ENCODE results near the gene SFN. TPM values are rescaled to one million over a fixed set of nuclear protein-coding genes. Genes with fewer than 3 reads are reported as not detected.

SFN gene
- total RNA-seq: 0.52 TPM

DNA sequence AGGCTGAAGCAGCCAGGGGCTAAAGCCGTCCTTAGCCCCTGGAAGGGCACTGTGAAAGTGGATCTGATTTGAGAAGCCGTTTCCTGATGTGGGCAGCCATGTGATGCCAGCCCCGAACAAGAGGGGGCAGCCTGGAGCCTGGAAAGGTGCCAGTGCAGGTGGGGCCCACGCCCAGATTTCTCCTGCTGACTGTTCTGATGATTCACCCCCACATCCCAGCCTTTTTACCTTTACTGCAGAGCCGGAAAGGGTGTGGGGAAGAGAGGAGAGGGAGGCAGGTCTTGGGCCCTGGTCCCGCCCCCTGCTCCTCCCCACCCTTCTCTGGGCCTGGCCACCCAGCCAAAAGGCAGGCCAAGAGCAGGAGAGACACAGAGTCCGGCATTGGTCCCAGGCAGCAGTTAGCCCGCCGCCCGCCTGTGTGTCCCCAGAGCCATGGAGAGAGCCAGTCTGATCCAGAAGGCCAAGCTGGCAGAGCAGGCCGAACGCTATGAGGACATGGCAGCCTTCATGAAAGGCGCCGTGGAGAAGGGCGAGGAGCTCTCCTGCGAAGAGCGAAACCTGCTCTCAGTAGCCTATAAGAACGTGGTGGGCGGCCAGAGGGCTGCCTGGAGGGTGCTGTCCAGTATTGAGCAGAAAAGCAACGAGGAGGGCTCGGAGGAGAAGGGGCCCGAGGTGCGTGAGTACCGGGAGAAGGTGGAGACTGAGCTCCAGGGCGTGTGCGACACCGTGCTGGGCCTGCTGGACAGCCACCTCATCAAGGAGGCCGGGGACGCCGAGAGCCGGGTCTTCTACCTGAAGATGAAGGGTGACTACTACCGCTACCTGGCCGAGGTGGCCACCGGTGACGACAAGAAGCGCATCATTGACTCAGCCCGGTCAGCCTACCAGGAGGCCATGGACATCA is at the start of gene SFN:
Gene SFN, plus strand, starts transcription at position 369 of the 904 bp plus-strand sequence. Its CDS starts 64 bp downstream, at position 433.
- H3K9me3 ChIP-seq (ENCODE audit: low read depth, low read length): no peaks in the 10 kb centered on the region
- no peak within 1 kb of the TSS for H3K4me3 ChIP-seq (ENCODE audit: low read length)
- H3K4me1 ChIP-seq (ENCODE audit: insufficient read depth, low read length): peaks cover 15% of the 10 kb centered on the region
- no peaks in the 10 kb centered on the region for H3K27me3 ChIP-seq (ENCODE audit: insufficient read depth, low read length)

DNA sequence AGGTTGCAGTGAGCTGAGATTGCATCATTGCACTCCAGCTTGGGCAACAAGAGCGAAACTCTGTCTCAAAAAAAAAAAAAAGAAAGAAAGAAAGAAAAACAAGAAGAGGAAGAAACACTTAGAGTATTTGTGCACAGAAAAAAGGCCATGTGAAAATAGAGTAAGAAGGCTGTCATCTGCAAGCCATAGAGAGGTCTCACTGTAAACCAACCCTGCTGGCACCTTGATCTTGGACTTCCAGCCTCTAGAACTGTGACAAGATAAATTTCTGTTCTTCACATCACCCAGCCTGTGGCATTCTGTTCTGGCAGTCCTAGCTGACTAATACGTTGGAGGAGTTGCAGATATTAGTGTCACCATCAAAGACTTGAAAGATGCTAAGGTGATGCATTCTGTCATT is 48.6 kb upstream of the SFN start:
- Histone ChIP-seq H3K4me1 (ENCODE audit: insufficient read depth, low read length) (peaks cover 51% of the 10 kb centered on the region), H3K4me3 (ENCODE audit: low read length) (no peak overlapping the region), H3K9me3 (ENCODE audit: low read depth, low read length) (no peaks in the 10 kb centered on the region), H3K27me3 (ENCODE audit: insufficient read depth, low read length) (no peaks in the 10 kb centered on the region)

DNA sequence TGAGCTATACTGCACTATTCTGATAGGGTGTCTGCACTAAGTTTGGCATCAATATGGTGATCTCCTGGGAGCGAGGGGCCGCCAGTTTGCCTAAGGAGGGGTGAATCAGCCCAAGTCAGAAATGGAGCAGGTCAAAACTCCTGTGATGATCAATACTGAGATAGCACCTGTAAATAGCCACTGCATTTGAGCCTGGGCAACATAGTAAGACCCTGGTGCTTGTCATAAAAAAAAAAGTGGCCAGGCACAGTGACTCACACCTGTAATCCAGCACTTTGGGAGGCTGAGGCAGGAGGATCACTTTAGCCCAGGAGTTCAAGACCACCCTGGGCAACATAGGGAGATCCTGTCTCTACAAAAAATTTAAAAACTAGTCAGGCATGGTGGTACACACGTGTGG is 48.1 kb upstream of the SFN start:
- Histone ChIP-seq H3K27me3 (ENCODE audit: insufficient read depth, low read length) (no peaks in the 10 kb centered on the region), H3K4me3 (ENCODE audit: low read length) (no peak overlapping the region), H3K9me3 (ENCODE audit: low read depth, low read length) (no peaks in the 10 kb centered on the region), H3K4me1 (ENCODE audit: insufficient read depth, low read length) (peaks cover 50% of the 10 kb centered on the region)

DNA sequence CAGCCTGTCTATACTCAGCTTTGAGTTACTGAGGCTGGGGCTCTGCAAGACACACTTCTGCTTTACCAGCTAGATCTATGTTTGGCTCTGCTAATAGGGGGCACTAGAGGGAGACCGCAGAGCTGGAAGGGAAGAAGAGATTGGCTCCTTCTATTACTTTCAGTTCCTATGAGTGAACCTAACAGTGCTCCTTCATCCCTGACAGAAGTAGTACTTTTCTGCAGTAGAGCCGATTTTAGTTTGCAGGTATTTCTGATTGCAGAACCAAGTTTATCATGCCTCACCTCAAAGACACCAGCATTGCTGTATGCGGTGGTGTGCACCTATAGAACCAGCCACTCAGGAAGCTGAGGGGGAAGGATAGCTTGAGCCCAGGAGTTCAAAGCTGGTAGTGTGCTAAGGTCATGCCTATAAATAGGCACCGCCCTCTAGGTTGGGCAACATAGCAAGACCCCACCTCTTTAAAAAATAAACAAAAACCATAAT is 42.1 kb upstream of the SFN start:
- Histone ChIP-seq H3K9me3 (ENCODE audit: low read depth, low read length) (no peaks in the 10 kb centered on the region), H3K4me3 (ENCODE audit: low read length) (no peak overlapping the region), H3K4me1 (ENCODE audit: insufficient read depth, low read length) (peaks cover 36% of the 10 kb centered on the region), H3K27me3 (ENCODE audit: insufficient read depth, low read length) (no peaks in the 10 kb centered on the region)

DNA sequence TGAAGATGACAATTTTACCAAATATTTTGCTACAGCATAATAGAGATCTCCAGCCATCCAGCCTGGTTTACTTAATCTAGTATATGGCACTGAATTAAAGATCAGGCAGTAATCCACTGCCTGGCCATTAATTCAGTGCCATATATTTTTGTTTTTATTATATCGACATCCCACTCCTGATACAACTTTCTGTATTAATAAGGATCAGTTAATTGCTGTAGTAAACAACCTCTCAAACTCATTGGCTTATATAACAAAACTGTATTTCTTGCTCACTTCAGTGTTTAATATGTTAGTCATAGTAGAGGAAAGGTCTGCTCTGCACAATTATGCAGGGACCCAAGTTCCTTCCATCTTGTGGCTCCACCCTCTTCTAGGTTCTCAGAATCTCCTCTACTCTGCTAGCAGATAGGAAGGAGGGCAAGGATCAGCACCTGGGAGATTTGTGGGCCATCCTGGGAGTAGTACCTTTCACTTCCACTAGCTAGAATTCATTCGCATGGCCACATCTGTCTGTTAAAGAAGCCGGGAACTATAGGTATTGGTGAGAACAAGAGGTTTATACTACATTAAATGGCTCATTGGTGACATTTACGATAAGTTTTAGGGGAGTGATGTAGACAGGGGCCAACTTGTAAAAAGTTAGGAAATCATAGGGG is 40.1 kb upstream of the SFN start:
- Histone ChIP-seq H3K27me3 (ENCODE audit: insufficient read depth, low read length) (no peaks in the 10 kb centered on the region), H3K4me3 (ENCODE audit: low read length) (no peak overlapping the region), H3K4me1 (ENCODE audit: insufficient read depth, low read length) (peaks cover 42% of the 10 kb centered on the region), H3K9me3 (ENCODE audit: low read depth, low read length) (no peaks in the 10 kb centered on the region)

DNA sequence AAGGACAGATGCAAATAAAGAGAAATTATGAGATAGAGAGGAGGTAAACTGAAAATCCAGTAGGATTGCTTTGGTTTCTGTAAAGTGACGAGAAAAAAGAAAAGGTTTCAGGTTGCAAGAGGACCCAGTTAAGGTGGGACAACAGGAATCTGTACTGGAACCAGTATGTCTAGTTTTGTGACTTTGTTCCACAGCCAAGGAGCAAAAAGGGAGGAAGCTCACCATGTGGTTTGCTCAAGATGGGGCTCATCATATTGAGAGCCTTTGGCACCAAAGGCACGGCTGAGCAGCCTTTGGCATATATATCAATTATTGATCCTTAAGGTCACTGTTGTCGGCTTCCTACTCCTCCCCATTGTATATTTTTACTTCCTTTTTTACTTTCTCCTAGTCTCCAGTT is 38.2 kb upstream of the SFN start:
- no peak overlapping the region for H3K4me3 ChIP-seq (ENCODE audit: low read length)
- no peaks in the 10 kb centered on the region for H3K27me3 ChIP-seq (ENCODE audit: insufficient read depth, low read length)
- no peaks in the 10 kb centered on the region for H3K9me3 ChIP-seq (ENCODE audit: low read depth, low read length)
- peaks cover 60% of the 10 kb centered on the region for H3K4me1 ChIP-seq (ENCODE audit: insufficient read depth, low read length)

DNA sequence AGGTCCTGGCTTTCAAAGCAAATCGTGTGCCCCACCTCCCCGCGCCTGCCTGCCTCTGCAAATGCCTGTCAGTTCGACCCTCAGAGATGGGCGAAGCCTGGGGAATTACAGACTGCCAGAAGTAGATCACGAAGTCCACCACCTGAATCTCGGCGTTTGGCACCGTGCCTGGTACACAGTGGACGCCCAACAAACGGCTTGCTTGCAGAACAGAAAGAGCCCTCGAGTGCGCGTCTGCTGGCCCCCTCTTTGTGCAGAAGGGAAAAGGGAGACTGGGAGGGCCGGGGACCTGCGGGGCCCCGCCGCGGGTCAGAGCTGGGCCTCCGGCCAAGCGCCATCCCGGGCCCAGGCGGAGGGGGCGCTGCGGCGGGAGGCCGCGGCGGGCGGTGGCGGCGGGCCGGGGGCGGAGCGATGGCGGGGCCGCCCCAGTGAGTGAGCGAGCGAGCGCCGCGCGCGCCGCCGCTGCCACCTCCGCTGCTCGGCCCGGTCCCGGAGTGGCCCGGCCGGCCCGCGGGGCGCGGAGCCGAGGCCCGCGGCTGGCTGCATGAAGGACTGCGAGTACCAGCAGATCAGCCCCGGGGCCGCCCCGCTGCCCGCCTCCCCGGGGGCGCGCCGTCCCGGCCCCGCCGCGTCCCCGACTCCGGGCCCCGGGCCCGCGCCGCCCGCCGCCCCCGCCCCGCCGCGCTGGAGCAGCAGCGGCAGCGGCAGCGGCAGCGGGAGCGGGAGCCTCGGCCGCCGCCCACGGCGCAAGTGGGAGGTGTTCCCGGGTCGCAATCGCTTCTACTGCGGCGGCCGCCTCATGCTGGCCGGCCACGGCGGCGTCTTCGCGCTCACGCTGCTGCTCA is 36.5 kb upstream of the SFN start, which contains the start of gene ZDHHC18:
Gene ZDHHC18, plus strand, starts transcription at position 428 of the 845 bp plus-strand sequence. Its CDS starts 117 bp downstream, at position 545.
- Histone ChIP-seq H3K4me1 (ENCODE audit: insufficient read depth, low read length) (peaks cover 52% of the 10 kb centered on the region), H3K27me3 (ENCODE audit: insufficient read depth, low read length) (no peaks in the 10 kb centered on the region), H3K4me3 (ENCODE audit: low read length) (peak within 1 kb of the TSS; percentile 49), H3K9me3 (ENCODE audit: low read depth, low read length) (no peaks in the 10 kb centered on the region)

DNA sequence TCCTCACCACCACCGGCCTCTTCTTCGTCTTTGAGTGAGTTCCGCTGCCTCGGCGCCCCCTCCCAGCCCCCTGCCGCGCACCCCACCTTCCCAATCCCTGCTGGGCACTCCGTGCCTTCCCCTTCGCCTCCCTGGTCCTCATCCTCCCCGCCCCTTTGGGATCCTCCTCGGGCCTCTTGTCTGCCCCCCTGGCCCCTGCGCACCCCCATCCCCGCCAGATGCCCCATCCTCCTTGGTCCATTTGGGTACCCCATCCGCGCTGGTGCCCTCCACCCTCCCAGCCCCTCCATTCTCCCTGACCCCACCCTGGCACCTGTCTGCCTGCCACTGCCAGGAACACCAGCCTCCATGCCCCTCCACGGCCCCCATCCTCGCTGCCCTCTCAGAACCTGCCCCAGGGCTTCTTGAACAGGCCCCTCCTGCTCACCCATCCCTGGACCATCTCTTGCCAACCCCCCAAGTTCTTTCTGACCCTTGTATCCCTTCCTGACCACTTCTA is 35.8 kb upstream of the SFN start:
- Histone ChIP-seq H3K27me3 (ENCODE audit: insufficient read depth, low read length) (no peaks in the 10 kb centered on the region), H3K4me1 (ENCODE audit: insufficient read depth, low read length) (peaks cover 53% of the 10 kb centered on the region), H3K4me3 (ENCODE audit: low read length) (peak overlapping the region; percentile 49), H3K9me3 (ENCODE audit: low read depth, low read length) (no peaks in the 10 kb centered on the region)

DNA sequence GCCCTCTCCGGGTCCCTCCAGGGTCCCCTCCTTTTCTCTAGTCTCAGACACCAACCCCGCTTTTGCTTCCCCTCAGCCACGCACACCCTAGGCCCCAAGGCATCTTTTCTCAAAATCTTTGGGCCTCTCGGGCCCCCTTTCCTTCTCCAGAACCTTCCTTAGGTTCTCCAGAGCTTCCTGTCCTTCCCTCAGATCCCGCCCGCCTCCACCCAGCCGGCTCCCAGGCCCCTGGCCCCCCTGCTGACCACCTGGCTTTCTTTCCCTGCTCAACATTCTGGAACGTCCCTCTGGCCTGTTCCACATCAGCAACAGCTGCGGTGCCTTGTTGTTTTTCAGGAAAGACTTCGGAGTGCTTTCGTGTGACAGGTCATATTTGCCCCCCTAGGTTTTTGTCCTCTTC is 35.3 kb upstream of the SFN start:
- Histone ChIP-seq H3K27me3 (ENCODE audit: insufficient read depth, low read length) (no peaks in the 10 kb centered on the region), H3K4me3 (ENCODE audit: low read length) (peak overlapping the region; percentile 49), H3K9me3 (ENCODE audit: low read depth, low read length) (no peaks in the 10 kb centered on the region), H3K4me1 (ENCODE audit: insufficient read depth, low read length) (peaks cover 58% of the 10 kb centered on the region)

DNA sequence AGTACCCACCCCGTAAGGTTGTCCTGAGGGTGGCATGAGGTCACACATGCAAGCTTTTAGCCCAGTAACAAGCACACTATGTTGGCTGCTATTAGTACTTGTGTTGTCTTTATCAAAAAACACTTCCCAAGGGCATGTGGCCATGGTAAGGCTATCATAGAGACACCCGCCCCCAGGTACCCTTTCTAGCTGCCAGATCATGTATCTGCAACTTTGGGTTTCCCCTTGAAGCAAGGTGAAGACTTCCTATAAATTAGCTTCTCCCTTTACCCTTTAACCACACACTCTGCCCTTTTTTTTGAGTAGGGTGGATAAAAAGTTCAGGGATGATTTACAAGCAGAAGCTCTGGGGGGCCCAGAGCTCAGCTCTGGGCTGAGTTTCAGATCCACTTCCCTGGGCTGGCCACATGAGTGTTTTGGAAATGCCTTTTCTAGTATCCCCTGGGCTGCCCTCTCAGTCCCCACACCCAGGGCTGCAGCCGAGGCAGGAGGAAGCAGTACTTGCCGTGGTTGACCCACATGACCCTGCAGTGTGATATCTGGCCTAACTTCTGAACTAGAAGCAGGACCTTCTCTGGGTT is 34.4 kb upstream of the SFN start:
- Histone ChIP-seq H3K9me3 (ENCODE audit: low read depth, low read length) (no peaks in the 10 kb centered on the region), H3K27me3 (ENCODE audit: insufficient read depth, low read length) (no peaks in the 10 kb centered on the region), H3K4me3 (ENCODE audit: low read length) (peak overlapping the region; percentile 23), H3K4me1 (ENCODE audit: insufficient read depth, low read length) (peaks cover 66% of the 10 kb centered on the region)

DNA sequence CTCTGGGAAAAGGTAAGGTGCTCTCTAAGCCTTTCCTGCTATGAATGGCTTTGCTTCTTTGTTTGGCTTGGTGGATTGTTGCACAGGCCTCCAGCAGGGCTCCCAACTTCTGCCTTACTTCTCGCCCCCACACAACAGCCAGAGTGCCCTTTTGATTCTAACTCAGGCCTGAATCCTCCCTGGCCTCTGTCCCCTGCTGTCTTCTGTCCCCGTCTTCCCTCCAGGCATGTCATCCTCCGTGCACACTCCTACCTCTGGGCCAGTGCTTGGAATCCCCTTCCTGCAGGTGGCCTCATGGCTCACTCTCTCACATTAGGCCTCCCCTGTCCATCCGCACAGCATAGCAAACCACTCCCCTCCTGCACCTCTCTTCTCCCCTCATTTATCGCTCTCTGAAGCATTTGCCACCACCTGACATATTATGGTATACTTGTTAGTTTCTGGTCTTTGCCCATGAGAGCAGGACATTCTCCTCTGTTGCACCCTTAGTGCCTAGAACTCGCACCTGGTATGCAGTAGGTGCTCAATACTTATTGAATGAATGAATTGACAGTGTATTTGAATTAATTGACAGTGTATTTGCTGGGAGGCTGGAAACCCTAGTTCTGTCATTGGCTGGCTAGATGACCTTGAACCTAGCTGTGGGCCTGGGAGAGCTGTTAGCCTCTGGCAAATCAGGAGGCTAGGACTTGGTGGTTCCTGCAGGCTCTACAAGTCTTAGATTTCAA is 33.6 kb upstream of the SFN start:
- Histone ChIP-seq H3K4me1 (ENCODE audit: insufficient read depth, low read length) (peaks cover 75% of the 10 kb centered on the region), H3K4me3 (ENCODE audit: low read length) (peak overlapping the region; percentile 23), H3K9me3 (ENCODE audit: low read depth, low read length) (no peaks in the 10 kb centered on the region), H3K27me3 (ENCODE audit: insufficient read depth, low read length) (no peaks in the 10 kb centered on the region)

DNA sequence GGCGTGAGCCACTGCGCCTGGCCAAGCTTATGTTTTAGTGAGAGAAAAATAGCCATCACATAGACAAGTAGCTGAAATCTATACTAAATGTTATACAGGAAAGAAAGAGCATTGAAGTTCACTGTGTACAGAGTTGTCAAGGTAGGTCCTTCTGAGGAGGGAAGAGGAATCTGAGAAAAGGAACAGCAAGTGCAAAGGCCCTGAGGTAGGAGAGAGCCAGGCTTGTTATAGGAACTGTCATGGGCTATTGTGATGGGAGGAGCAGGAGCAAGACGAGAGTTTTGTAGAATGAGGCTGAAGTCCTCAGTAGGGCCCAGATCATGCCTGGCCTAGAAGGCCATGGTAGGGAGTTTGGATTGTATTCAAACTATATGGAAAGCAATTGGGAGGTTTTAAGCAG is 31.9 kb upstream of the SFN start:
- no peaks in the 10 kb centered on the region for H3K27me3 ChIP-seq (ENCODE audit: insufficient read depth, low read length)
- H3K4me3 ChIP-seq (ENCODE audit: low read length): no peak overlapping the region
- peaks cover 71% of the 10 kb centered on the region for H3K4me1 ChIP-seq (ENCODE audit: insufficient read depth, low read length)
- H3K9me3 ChIP-seq (ENCODE audit: low read depth, low read length): no peaks in the 10 kb centered on the region

DNA sequence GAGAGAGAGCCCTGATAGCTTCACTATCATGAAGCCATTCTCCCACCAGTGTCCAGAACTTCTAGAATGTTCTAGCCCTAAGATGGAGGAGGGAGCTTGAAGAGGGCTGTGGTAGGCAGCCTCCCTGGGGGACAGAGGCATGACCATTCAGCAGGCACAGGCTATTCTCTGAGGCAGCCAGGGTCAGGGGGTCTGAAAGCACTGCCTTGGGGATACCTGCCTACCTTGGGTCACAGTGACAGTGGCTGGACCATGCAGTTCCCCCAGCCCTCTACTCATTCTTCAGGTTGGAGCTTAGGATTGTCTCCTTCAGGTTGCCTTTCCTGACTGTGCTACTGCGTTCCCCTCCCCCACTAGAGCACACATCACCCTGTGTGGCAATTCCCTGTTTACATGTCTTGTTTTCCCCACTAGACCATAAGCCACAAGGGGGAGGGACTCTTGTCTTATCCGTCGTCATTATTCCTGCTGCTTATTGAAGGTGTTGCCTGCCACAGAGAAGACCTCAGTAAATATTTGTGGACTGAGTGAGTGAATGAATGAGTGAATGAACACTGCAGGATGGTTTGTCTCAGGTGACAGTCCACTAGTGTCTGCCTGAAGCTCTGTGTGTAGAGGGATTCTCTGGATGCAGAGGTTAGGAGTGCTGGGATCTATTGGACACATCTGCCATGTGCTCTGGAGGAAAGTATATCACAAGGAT is 31.3 kb upstream of the SFN start:
- Histone ChIP-seq H3K4me3 (ENCODE audit: low read length) (no peak overlapping the region), H3K4me1 (ENCODE audit: insufficient read depth, low read length) (peaks cover 68% of the 10 kb centered on the region), H3K27me3 (ENCODE audit: insufficient read depth, low read length) (no peaks in the 10 kb centered on the region), H3K9me3 (ENCODE audit: low read depth, low read length) (no peaks in the 10 kb centered on the region)

Measured in mononuclear cell (primary cell).